HepG2 (cell line): ENCODE results near the gene OSBPL8. TPM values are rescaled to one million over a fixed set of nuclear protein-coding genes. Genes with fewer than 3 reads are reported as not detected.

Experiments
- ATAC-seq: fragments of 200-7000 bp; cut with Tn5 transposase; 3 replicates; pipeline ENCODE4 v1.9.1; 2020; ENCODE audit warnings: mild to moderate bottlenecking, moderate library complexity
- BruUV-seq: library from RNA; stranded (reverse); fragments of 400-500 nt; replicated peaks from 2 replicates; lab custom pipeline; 2021; lab: Mats Ljungman, UMichigan
- CTCF ChIA-PET: fragments of 300-600 bp; formaldehyde crosslinking; extraction: SDS; loops from one replicate; lab custom pipeline; 2021; ENCODE audit warnings: low total read pairs, inconsistent platforms, low intra/inter-chr PET ratio; lab: Yijun Ruan, JAX
- POLR2A ChIA-PET: fragments of 350-600 bp; sonication (Branson Sonifier 250); formaldehyde crosslinking; loops from one replicate; lab custom pipeline; 2020; ENCODE audit warnings: antibody characterized with exemption, inconsistent platforms; lab: Yijun Ruan, JAX
- DNase-seq: peaks from one replicate; pipeline ENCODE4 v3.0.0-alpha.2; 2015; ENCODE audit warnings: low spot score
- FAIRE-seq: peaks from 3 replicates; lab custom pipeline; 2011; peaks lifted over from hg19 to GRCh38; lab: Jason Lieb, UNC
- H2AFZ ChIP-seq: one replicate; pipeline ENCODE4 v1.6.1; 2011; ENCODE audit warnings: low read length, inconsistent platforms
- H3K27ac ChIP-seq: fragments of 300-600 bp; 3 replicates; pipeline ENCODE4 v1.8.0; 2011; ENCODE audit warnings: mixed run types, mild to moderate bottlenecking, mixed read lengths, low read length, inconsistent platforms; ENCODE audit not compliant: insufficient read depth; ENCODE audit errors: extremely low read length
- H3K27me3 ChIP-seq, 2 experiments: fragments of 200-600 bp in 1 of 2; 2 replicates in 1 of 2; 3 replicates in 1 of 2; pipeline versions ENCODE4 v1.6.0 to v1.8.0; 2011; ENCODE audit warnings: low read length in 2 of 2, mild to moderate bottlenecking in 2 of 2, moderate library complexity in 2 of 2, inconsistent platforms in 1 of 2; ENCODE audit not compliant: insufficient read depth in 2 of 2, control insufficient read depth in 1 of 2
- H3K36me3 ChIP-seq, 2 experiments: fragments of 200-600 bp in 1 of 2; replicated peaks in 1 of 2; 2 replicates in 1 of 2; 3 replicates in 1 of 2; pipeline versions ENCODE4 v1.5.1 to v1.8.0; 2011; ENCODE audit warnings: low read length in 2 of 2, inconsistent platforms in 1 of 2; ENCODE audit not compliant: insufficient read depth in 2 of 2, control insufficient read depth in 1 of 2
- H3K4me1 ChIP-seq: 2 replicates; pipeline ENCODE4 v1.5.1; 2012; ENCODE audit warnings: low read length, inconsistent platforms; ENCODE audit not compliant: insufficient read depth
- H3K4me2 ChIP-seq: 2 replicates; pipeline ENCODE4 v1.6.0; 2011; ENCODE audit warnings: low read depth, low read length, inconsistent platforms
- H3K4me3 ChIP-seq, 3 experiments: fragments of 200-600 bp in 1 of 3; sonication (generic), shearing (Covaris generic) in 1 of 3; replicated peaks in 1 of 3; 2 replicates each; pipeline ENCODE4 v1.5.1; 2011 to 2016; ENCODE audit warnings: low read length in 3 of 3, inconsistent platforms in 2 of 3, low read depth in 2 of 3, mild to moderate bottlenecking in 2 of 3, control low read depth in 1 of 3, mixed read lengths in 1 of 3; ENCODE audit not compliant: insufficient read depth in 1 of 3
- H3K79me2 ChIP-seq: one replicate; pipeline ENCODE4 v1.6.1; 2011; ENCODE audit warnings: low read length, inconsistent platforms; ENCODE audit not compliant: insufficient read depth
- H3K9ac ChIP-seq: 2 replicates; pipeline ENCODE4 v1.6.0; 2011; ENCODE audit warnings: mild to moderate bottlenecking, low read depth, low read length, inconsistent platforms; ENCODE audit not compliant: insufficient read depth
- H3K9me3 ChIP-seq: 2 replicates; pipeline ENCODE4 v1.5.1; 2012; ENCODE audit warnings: mild to moderate bottlenecking, low read length
- H4K20me1 ChIP-seq: 2 replicates; pipeline ENCODE4 v1.6.0; 2011; ENCODE audit warnings: inconsistent platforms, mild to moderate bottlenecking, low read length, moderate library complexity; ENCODE audit not compliant: insufficient read depth
- ATF1 ChIP-seq: IDR thresholded peaks from 2 replicates; pipeline ENCODE4 v1.6.1; 2016; ENCODE audit warnings: mild to moderate bottlenecking, control low read depth
- ETV6 ChIP-seq: sonication (generic); formaldehyde crosslinking; conservative IDR thresholded peaks from 2 replicates; pipeline ENCODE4 v1.4.0; 2020; ENCODE audit warnings: missing genetic modification reagents
- GABPA ChIP-seq, 2 experiments: IDR thresholded peaks; 2 replicates each; pipeline ENCODE4 v1.6.1; 2011 to 2016; ENCODE audit warnings: low read depth in 2 of 2, low read length in 1 of 2, missing biosample characterization in 1 of 2, missing genetic modification characterization in 1 of 2
- HES4 ChIP-seq: sonication (generic); formaldehyde crosslinking; IDR thresholded peaks from 2 replicates; pipeline ENCODE4 v1.9.0; 2021; ENCODE audit warnings: mild to moderate bottlenecking, missing genetic modification reagents, borderline replicate concordance
- HNRNPUL1 ChIP-seq: fragments of 200-400 bp; formaldehyde crosslinking; IDR thresholded peaks from 2 replicates; pipeline ENCODE4 v1.6.1; 2017; ENCODE audit warnings: low read depth, mild to moderate bottlenecking, low read length, moderate library complexity
- JARID2 ChIP-seq: sonication (generic); formaldehyde crosslinking; IDR thresholded peaks from 2 replicates; pipeline ENCODE4 v1.8.1; 2023; ENCODE audit warnings: missing genetic modification reagents, inconsistent platforms; ENCODE audit not compliant: insufficient replicate concordance
- TAF1 ChIP-seq: sonication (generic); formaldehyde crosslinking; IDR thresholded peaks from 2 replicates; pipeline ENCODE4 v1.4.0; 2020; ENCODE audit warnings: missing genetic modification reagents
- ZBTB7B ChIP-seq: sonication (generic); formaldehyde crosslinking; IDR thresholded peaks from 2 replicates; pipeline ENCODE4 v1.4.0; 2020; ENCODE audit warnings: missing genetic modification reagents
- ZFP90 ChIP-seq: sonication (generic); formaldehyde crosslinking; IDR thresholded peaks from 2 replicates; pipeline ENCODE4 v1.8.0; 2022; ENCODE audit warnings: missing genetic modification reagents, mild to moderate bottlenecking, inconsistent platforms, borderline replicate concordance
- ZNF160 ChIP-seq: sonication (generic); formaldehyde crosslinking; IDR thresholded peaks from 2 replicates; pipeline ENCODE4 v1.8.0; 2022; ENCODE audit warnings: mild to moderate bottlenecking, inconsistent platforms, missing genetic modification reagents
- ZNF24 ChIP-seq: fragments of 450-650 bp; IDR thresholded peaks from 2 replicates; pipeline ENCODE4 v1.6.1; 2017; ENCODE audit warnings: antibody characterized with exemption, mild to moderate bottlenecking
- ZNF572 ChIP-seq: sonication (generic); formaldehyde crosslinking; IDR thresholded peaks from 2 replicates; pipeline ENCODE4 v1.5.1; 2020; ENCODE audit warnings: mild to moderate bottlenecking, missing genetic modification reagents
- ZNF749 ChIP-seq: sonication (generic); formaldehyde crosslinking; IDR thresholded peaks from 2 replicates; pipeline ENCODE4 v1.8.0; 2022; ENCODE audit warnings: mild to moderate bottlenecking, missing genetic modification reagents, moderate library complexity, borderline replicate concordance
- ZSCAN9 ChIP-seq: IDR thresholded peaks from 2 replicates; pipeline ENCODE4 v1.6.1; 2016; ENCODE audit warnings: borderline replicate concordance
- WGBS: methylation state at CpG from one replicate; pipeline ENCODE4 v1.1.6; 2017; ENCODE audit warnings: low lambda C conversion rate; 5-methylcytosine and 5-hydroxymethylcytosine counted together
- in situ Hi-C: cut with HindIII; loops from 2 replicates; pipeline ENCODE4 v1.10.0; 2017; ENCODE audit warnings: low pct_unique_long_range_greater_than_20kb; ENCODE audit not compliant: extremely low pct_ligation_motif_present
- intact Hi-C: fragments of 100-400 bp; cut with micrococcal nuclease; formaldehyde crosslinking; loops from one replicate; pipeline ENCODE4 v1.10.0; 2022; ENCODE audit not compliant: unreplicated experiment
- polyA plus RNA-seq, 8 experiments: library from polyadenylated mRNA; depleted of rRNA in 3 of 8; stranded (reverse) in 7 of 8; unstranded in 1 of 8; fragments of >200 nt; fragmentation: Illumina TruSeq in 4 of 8; extraction: Trizol in 4 of 8; gene quantifications; 2 replicates each; pipeline versions ENCODE4 v1.2.1 to v1.2.3, GENCODE V29; 2011 to 2016; ENCODE audit warnings: low read depth in 4 of 8, missing spikeins in 1 of 8, mixed read lengths in 1 of 8; ENCODE audit not compliant: insufficient read depth in 1 of 8
- total RNA-seq, 5 experiments: library from RNA; depleted of rRNA; stranded (reverse); fragments of >200 nt; fragmentation: Illumina TruSeq; extraction: Trizol; gene quantifications; 2 replicates each; pipeline ENCODE4 v1.2.3, GENCODE V29; 2016; ENCODE audit warnings: low read depth in 1 of 5
- TF ChIP-seq, protein P1 (sequence below): sonication (generic); formaldehyde crosslinking; IDR thresholded peaks from 2 replicates; pipeline ENCODE4 v1.5.1; 2020; ENCODE audit warnings: missing genetic modification reagents, mild to moderate bottlenecking, borderline replicate concordance
- TF ChIP-seq, protein P2 (sequence below): sonication (generic); formaldehyde crosslinking; IDR thresholded peaks from 2 replicates; pipeline ENCODE4 v1.4.0; 2020; ENCODE audit warnings: missing genetic modification reagents
- TF ChIP-seq, protein P3 (sequence below): sonication (generic); formaldehyde crosslinking; IDR thresholded peaks from 2 replicates; pipeline ENCODE4 v1.9.0; 2021; ENCODE audit warnings: missing genetic modification reagents, mild to moderate bottlenecking, borderline replicate concordance

OSBPL8 gene
- total and polyA plus RNA-seq, 2 of the 13 experiments (the other 11 are each of a cell fraction or from before 2014, with no cell fraction given) = 11.0 to 33.9 TPM

DNA sequence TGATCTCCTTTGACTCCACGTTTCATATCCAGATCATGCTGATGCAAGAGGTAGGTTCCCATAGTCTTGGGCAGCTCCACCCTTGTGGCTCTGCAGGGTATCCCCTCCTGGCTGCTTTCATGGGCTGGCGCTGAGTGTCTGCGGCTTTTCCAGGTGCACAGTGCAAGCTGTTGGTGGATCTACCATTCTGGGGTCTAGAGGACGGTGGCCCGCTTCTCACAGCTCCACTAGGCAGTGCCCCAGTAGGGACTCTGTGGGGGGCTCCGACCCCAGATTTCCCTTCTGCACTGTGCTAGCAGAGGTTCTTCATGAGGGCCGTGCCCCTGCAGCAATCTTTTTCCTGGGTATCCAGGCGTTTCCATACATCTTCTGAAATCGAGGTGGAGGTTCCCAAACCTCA is 199.3 kb downstream of the OSBPL8 start:
- peaks cover 0 to 5% of the 10 kb centered on the region in 2 experiments; a peak in 1 of 5 replicates for H3K36me3 ChIP-seq
- no peaks in the 10 kb centered on the region for H3K79me2 ChIP-seq
- no peak overlapping the region for H2AFZ ChIP-seq
- ChIA-PET CTCF (no interaction called here), POLR2A (no interaction called here)
- H3K9ac ChIP-seq = no peak overlapping the region
- no peaks in the 10 kb centered on the region for H4K20me1 ChIP-seq
- no peak overlapping the region for H3K4me3 ChIP-seq
- H3K4me1 ChIP-seq = no peaks in the 10 kb centered on the region
- TF ChIP-seq ATF1 (no peak), TAF1 (no peak), ZFP90 (CRISPR knock-in tag) (no peak), GABPA (IDR thresholded peaks at IDR 0.05; ENCODE audit: low read depth, low read length) (no peak), GABPA (CRISPR knock-in tag; IDR thresholded peaks at IDR 0.05; ENCODE audit: low read depth) (no peak), ETV6 (no peak), ZNF572 (no peak), HNRNPUL1 (no peak), ZBTB7B (no peak), HES4 (no peak), ZNF749 (CRISPR knock-in tag) (no peak), ZNF24 (no peak), ZSCAN9 (no peak), JARID2 (CRISPR knock-in tag) (no peak), ZNF160 (CRISPR knock-in tag) (no peak)
- TF ChIP-seq, protein P1, sequence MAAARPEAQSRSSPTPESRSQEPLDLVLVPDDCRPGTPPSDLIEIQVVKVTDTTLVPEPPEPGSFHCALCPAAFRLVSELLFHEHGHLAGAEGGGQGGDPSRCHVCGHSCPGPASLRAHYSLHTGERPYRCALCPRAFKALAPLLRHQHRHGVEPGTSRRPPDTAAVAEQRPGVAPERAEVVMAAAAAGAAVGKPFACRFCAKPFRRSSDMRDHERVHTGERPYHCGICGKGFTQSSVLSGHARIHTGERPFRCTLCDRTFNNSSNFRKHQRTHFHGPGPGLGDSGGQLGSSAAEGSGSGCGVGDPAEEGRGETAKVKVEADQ = no peak
- TF ChIP-seq, protein P2, sequence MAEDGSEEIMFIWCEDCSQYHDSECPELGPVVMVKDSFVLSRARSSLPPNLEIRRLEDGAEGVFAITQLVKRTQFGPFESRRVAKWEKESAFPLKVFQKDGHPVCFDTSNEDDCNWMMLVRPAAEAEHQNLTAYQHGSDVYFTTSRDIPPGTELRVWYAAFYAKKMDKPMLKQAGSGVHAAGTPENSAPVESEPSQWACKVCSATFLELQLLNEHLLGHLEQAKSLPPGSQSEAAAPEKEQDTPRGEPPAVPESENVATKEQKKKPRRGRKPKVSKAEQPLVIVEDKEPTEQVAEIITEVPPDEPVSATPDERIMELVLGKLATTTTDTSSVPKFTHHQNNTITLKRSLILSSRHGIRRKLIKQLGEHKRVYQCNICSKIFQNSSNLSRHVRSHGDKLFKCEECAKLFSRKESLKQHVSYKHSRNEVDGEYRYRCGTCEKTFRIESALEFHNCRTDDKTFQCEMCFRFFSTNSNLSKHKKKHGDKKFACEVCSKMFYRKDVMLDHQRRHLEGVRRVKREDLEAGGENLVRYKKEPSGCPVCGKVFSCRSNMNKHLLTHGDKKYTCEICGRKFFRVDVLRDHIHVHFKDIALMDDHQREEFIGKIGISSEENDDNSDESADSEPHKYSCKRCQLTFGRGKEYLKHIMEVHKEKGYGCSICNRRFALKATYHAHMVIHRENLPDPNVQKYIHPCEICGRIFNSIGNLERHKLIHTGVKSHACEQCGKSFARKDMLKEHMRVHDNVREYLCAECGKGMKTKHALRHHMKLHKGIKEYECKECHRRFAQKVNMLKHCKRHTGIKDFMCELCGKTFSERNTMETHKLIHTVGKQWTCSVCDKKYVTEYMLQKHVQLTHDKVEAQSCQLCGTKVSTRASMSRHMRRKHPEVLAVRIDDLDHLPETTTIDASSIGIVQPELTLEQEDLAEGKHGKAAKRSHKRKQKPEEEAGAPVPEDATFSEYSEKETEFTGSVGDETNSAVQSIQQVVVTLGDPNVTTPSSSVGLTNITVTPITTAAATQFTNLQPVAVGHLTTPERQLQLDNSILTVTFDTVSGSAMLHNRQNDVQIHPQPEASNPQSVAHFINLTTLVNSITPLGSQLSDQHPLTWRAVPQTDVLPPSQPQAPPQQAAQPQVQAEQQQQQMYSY (CRISPR knock-in tag) = no peak
- TF ChIP-seq, protein P3, sequence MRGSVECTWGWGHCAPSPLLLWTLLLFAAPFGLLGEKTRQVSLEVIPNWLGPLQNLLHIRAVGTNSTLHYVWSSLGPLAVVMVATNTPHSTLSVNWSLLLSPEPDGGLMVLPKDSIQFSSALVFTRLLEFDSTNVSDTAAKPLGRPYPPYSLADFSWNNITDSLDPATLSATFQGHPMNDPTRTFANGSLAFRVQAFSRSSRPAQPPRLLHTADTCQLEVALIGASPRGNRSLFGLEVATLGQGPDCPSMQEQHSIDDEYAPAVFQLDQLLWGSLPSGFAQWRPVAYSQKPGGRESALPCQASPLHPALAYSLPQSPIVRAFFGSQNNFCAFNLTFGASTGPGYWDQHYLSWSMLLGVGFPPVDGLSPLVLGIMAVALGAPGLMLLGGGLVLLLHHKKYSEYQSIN (CRISPR knock-in tag) = no peak
- in situ Hi-C loops = no loop called here
- DNase-seq (no peak), FAIRE-seq (no peak), ATAC-seq (no peak)
- intact Hi-C loops = no loop called here
- no peak overlapping the region for H3K4me2 ChIP-seq
- 87% methylated on average over 4 of the region's 9 CpGs for WGBS
- H3K27ac ChIP-seq = no peak overlapping the region
- no peaks in the 10 kb centered on the region; a peak in 1 of 5 replicates for H3K27me3 ChIP-seq
- no peaks in the 10 kb centered on the region for H3K9me3 ChIP-seq
- BruUV-seq = no TSS peak
